Activated naive CD8-positive, alpha-beta T cell (primary cell): ENCODE measurements around the gene EMD.

Source experiments
- H3K27ac Mint-ChIP-seq: one replicate; pipeline ENCODE4 v1.8.0; 2021; ENCODE audit warnings: mixed read lengths
- H3K27me3 Mint-ChIP-seq: one replicate; pipeline ENCODE4 v1.8.0; 2021; ENCODE audit warnings: mixed read lengths
- H3K36me3 Mint-ChIP-seq: one replicate; pipeline ENCODE4 v1.8.0; 2021; ENCODE audit warnings: mixed read lengths
- H3K4me1 Mint-ChIP-seq: one replicate; pipeline ENCODE4 v1.8.0; 2021; ENCODE audit warnings: low read depth, mixed read lengths
- H3K4me3 Mint-ChIP-seq: one replicate; pipeline ENCODE4 v1.8.0; 2021; ENCODE audit warnings: mild to moderate bottlenecking, mixed read lengths
- H3K9me3 Mint-ChIP-seq: one replicate; pipeline ENCODE4 v1.8.0; 2021; ENCODE audit warnings: low read depth, mixed read lengths

EMD gene

DNA sequence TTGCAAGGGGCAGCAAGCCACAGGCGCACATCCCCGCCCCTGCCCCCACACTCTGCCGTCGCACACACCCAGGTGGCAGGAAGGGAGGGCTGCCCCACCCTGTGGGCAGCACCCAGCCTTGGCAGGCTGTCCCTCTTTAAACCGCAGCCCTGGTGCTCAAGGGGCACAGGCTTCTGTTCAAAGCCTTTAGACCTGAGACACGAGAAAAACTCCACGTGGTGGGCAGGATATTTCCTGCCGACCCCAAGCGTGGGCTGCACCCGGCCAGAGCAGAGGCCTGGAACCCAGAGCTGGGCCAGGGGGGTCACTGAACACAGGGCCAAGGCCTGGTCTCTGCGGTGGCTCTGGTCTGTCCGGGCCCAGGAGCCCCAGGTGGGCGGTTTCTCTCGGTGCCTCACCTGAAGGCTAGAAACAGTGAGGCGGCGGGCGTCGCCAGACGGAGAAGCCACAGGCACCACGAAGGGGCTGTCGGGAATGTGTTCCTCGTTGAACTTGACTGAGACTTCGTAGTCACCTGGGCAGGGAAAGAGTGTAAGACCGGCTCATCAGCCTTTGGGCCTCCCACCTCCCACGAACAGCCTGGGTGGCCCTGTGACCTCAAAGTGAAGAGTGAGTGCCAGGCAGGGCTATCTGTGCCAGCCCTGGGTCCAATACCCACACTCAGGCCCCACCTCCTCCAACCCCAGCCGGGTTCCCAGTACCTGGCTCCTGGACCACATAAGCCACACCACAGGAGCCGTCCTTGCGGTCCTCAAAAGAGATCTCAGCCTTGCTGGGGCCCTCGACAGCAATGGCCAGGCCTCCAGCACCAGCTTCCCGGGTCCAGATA is 27.7 kb upstream of the EMD start:
- no peaks in the 10 kb centered on the region for H3K36me3 Mint-ChIP-seq
- H3K4me1 Mint-ChIP-seq = peaks cover 36% of the 10 kb centered on the region
- no peaks in the 10 kb centered on the region for H3K9me3 Mint-ChIP-seq
- H3K4me3 Mint-ChIP-seq = peak overlapping the region; percentile 44
- peak overlapping the region; percentile 64 for H3K27ac Mint-ChIP-seq
- no peaks in the 10 kb centered on the region for H3K27me3 Mint-ChIP-seq

DNA sequence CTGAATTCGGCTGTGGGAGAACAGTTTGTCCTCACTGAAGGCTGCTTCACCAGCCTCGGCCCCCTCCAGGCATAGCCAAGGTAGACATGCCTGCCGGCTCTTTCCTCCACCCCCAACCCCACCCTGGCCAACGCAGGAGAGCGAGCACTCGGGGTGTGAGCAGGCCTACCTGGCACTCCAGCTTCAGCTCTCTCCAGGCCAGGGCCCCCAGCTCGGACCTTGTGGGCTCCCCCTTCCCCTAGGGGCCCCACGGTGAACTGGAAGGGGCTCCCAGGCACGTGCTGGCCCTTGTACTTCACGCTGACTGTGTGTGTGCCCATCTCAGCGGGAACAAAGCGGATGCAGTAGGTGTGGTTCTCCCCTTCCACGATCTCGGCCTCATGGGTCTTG is 27.1 kb upstream of the EMD start:
- Mint-ChIP-seq H3K9me3 (no peaks in the 10 kb centered on the region), H3K36me3 (no peaks in the 10 kb centered on the region), H3K27ac (peak overlapping the region; percentile 64), H3K27me3 (no peaks in the 10 kb centered on the region), H3K4me3 (peak overlapping the region; percentile 44), H3K4me1 (peaks cover 36% of the 10 kb centered on the region)

DNA sequence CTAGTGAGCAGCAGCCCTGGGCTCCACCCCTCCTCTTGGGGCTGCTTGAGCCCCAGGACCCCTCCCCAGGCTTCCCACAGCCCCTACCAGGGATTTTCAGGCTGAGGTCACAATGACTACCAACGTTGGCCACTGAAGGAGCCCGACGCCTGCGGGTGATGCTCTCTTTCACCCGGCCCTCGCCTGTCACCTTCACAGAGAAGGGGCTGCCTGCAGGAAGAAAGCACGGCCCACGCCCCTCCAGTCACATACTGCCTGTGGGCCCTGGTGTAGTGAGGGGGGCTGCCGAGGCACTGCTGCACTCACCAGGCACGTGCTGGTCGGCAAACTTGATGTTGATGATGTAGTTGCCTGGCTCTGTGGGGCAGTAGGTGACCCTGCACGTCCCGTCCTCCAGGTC is 26.6 kb upstream of the EMD start:
- Mint-ChIP-seq H3K36me3 (no peaks in the 10 kb centered on the region), H3K27me3 (no peaks in the 10 kb centered on the region), H3K4me3 (peak overlapping the region; percentile 7), H3K9me3 (no peaks in the 10 kb centered on the region), H3K4me1 (peaks cover 34% of the 10 kb centered on the region), H3K27ac (no peak overlapping the region)

GRCh38 chrX:154353172-154353843 is 25.8 kb upstream of the EMD start:
- Mint-ChIP-seq H3K27me3 (no peaks in the 10 kb centered on the region), H3K36me3 (no peaks in the 10 kb centered on the region), H3K9me3 (no peaks in the 10 kb centered on the region), H3K27ac (peak overlapping the region; percentile 34), H3K4me1 (peaks cover 31% of the 10 kb centered on the region), H3K4me3 (no peak overlapping the region)

GRCh38 chrX:154354013-154354412 is 25.1 kb upstream of the EMD start:
- H3K27ac Mint-ChIP-seq = no peak overlapping the region
- no peaks in the 10 kb centered on the region for H3K36me3 Mint-ChIP-seq
- no peaks in the 10 kb centered on the region for H3K27me3 Mint-ChIP-seq
- H3K4me3 Mint-ChIP-seq = no peak overlapping the region
- peaks cover 28% of the 10 kb centered on the region for H3K4me1 Mint-ChIP-seq
- H3K9me3 Mint-ChIP-seq = no peaks in the 10 kb centered on the region

- Mint-ChIP-seq H3K36me3 (no peaks in the 10 kb centered on the region), H3K27ac (no peak overlapping the region)
Observed at GRCh38 chrX:154354516-154354915, 24.6 kb upstream of the EMD start.

GRCh38 chrX:154355094-154355775 is 23.9 kb upstream of the EMD start:
- Mint-ChIP-seq H3K4me3 (no peak overlapping the region), H3K36me3 (no peaks in the 10 kb centered on the region), H3K9me3 (no peaks in the 10 kb centered on the region), H3K4me1 (peaks cover 25% of the 10 kb centered on the region), H3K27ac (no peak overlapping the region), H3K27me3 (no peaks in the 10 kb centered on the region)

More at GRCh38 chrX:154354516-154354915, 24.6 kb upstream of the EMD start:
- Mint-ChIP-seq H3K4me1 (peaks cover 28% of the 10 kb centered on the region), H3K27me3 (no peaks in the 10 kb centered on the region), H3K4me3 (no peak overlapping the region), H3K9me3 (no peaks in the 10 kb centered on the region)

GRCh38 chrX:154355776-154356140 is 23.3 kb upstream of the EMD start:
- no peak overlapping the region for H3K27ac Mint-ChIP-seq
- H3K4me3 Mint-ChIP-seq = no peak overlapping the region

GRCh38 chrX:154356596-154356995 is 22.5 kb upstream of the EMD start:
- no peaks in the 10 kb centered on the region for H3K36me3 Mint-ChIP-seq
- H3K4me1 Mint-ChIP-seq = peaks cover 22% of the 10 kb centered on the region
- no peaks in the 10 kb centered on the region for H3K9me3 Mint-ChIP-seq
- H3K27me3 Mint-ChIP-seq = no peaks in the 10 kb centered on the region
- no peak overlapping the region for H3K27ac Mint-ChIP-seq
- no peak overlapping the region for H3K4me3 Mint-ChIP-seq

More at GRCh38 chrX:154355776-154356140, 23.3 kb upstream of the EMD start:
- H3K4me1 Mint-ChIP-seq = peaks cover 23% of the 10 kb centered on the region
- no peaks in the 10 kb centered on the region for H3K36me3 Mint-ChIP-seq
- H3K27me3 Mint-ChIP-seq = no peaks in the 10 kb centered on the region
- H3K9me3 Mint-ChIP-seq = no peaks in the 10 kb centered on the region

DNA sequence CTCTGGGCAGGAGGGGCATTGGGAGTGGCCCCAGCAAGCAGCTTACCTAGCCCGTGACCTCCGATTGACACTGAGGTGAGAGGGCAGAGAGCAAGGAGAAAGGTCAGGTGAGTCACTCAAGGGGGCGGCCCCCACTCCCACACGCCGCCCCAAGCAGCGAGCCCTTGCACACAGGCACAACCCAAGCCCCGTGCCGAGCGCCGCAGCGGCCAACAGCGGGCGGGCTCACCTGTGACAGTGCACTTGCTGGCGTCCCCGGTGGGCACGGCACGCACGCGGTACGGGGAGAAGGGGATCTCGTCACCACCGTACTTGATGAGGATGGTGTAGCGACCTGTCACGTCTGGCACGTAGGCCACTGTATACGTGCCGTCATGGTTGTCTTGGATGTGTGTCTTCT is 21.9 kb upstream of the EMD start:
- H3K27ac Mint-ChIP-seq = no peak overlapping the region
- H3K9me3 Mint-ChIP-seq = no peaks in the 10 kb centered on the region
- H3K27me3 Mint-ChIP-seq = no peaks in the 10 kb centered on the region
- no peak overlapping the region for H3K4me3 Mint-ChIP-seq
- H3K36me3 Mint-ChIP-seq = no peaks in the 10 kb centered on the region
- peaks cover 18% of the 10 kb centered on the region for H3K4me1 Mint-ChIP-seq

GRCh38 chrX:154358011-154358410 is 21.1 kb upstream of the EMD start:
- Mint-ChIP-seq H3K4me1 (peaks cover 20% of the 10 kb centered on the region), H3K9me3 (no peaks in the 10 kb centered on the region), H3K27ac (peak overlapping the region; percentile 50), H3K4me3 (peak overlapping the region; percentile 5), H3K27me3 (no peaks in the 10 kb centered on the region), H3K36me3 (no peaks in the 10 kb centered on the region)

GRCh38 chrX:154358829-154359228 is 20.3 kb upstream of the EMD start:
- Mint-ChIP-seq H3K4me3 (no peak overlapping the region), H3K9me3 (no peaks in the 10 kb centered on the region), H3K4me1 (peaks cover 15% of the 10 kb centered on the region), H3K27me3 (no peaks in the 10 kb centered on the region), H3K36me3 (no peaks in the 10 kb centered on the region), H3K27ac (peak overlapping the region; percentile 50)

- Mint-ChIP-seq H3K36me3 (no peaks in the 10 kb centered on the region), H3K27ac (no peak overlapping the region), H3K4me3 (no peak overlapping the region), H3K9me3 (no peaks in the 10 kb centered on the region), H3K27me3 (no peaks in the 10 kb centered on the region), H3K4me1 (peaks cover 12% of the 10 kb centered on the region)
Observed at GRCh38 chrX:154359362-154360154, 19.5 kb upstream of the EMD start.

DNA sequence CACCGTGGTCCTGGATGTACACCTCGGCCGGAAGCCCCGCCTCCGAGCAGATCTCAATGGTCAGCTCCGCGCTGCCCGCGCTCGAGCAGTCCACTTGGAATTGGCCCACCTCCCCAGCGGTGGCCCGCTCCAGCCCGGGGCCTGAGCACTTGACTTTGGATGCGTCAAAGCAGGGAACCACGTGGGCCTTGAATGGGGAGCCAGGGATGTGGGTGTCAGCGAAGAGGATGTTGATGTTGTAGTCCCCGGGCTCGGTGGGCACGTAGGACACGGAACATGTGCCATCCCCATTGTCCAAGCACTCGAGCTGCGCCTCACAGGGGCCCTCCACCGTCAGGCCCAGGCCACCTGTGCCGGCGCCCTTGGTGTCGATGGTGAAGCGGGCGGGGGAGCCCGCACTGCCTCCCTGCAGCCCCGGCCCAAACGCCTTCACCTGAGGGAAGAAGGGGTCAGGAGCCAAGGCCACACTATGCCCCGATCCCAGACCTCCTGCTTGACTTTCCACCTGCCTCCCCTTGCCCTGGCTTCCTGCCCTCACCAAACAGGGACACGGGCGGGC is 18.9 kb upstream of the EMD start:
- no peak overlapping the region for H3K27ac Mint-ChIP-seq
- H3K4me3 Mint-ChIP-seq = no peak overlapping the region
- no peaks in the 10 kb centered on the region for H3K36me3 Mint-ChIP-seq
- no peaks in the 10 kb centered on the region for H3K27me3 Mint-ChIP-seq
- peaks cover 12% of the 10 kb centered on the region for H3K4me1 Mint-ChIP-seq
- no peaks in the 10 kb centered on the region for H3K9me3 Mint-ChIP-seq
